ENCODE measurements around the gene MTHFR.
"Not testable (repeated sequence)": the region's sequence is repeated elsewhere in the genome, so short reads cannot be mapped to it uniquely, and the experiment has no call there.

Gene MTHFR

DNA sequence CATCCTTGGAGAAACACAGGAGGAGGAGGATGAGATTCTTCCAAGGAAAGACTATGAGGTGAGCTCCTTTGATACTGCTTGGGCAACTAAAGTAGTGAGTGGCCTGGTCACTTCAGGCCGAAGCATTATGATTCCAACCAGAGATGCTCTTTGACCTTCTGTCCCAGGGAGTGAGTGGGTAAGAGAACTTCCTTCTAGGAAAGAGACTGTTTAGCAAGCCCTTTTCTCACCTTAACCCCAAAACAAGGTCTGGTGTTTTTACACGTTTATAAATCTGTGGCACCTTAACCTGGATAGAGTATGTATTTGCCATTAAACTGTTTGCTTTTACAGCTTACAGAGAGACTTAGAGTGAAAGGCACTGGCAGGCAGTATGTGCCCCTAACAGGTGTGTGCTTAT is 1.4 kb upstream of the MTHFR start:
- peak overlapping the region in 2 of 3 experiments; percentile 29 to 45 for H3K27ac Mint-ChIP-seq
- H3K4me1 Mint-ChIP-seq: peaks cover 52% of the 10 kb centered on the region
- H3K27me3 Mint-ChIP-seq (ENCODE audit: low read depth): no peaks in the 10 kb centered on the region
- H3K9me3 Mint-ChIP-seq: no peaks in the 10 kb centered on the region
- TF ChIP-seq, protein P1, sequence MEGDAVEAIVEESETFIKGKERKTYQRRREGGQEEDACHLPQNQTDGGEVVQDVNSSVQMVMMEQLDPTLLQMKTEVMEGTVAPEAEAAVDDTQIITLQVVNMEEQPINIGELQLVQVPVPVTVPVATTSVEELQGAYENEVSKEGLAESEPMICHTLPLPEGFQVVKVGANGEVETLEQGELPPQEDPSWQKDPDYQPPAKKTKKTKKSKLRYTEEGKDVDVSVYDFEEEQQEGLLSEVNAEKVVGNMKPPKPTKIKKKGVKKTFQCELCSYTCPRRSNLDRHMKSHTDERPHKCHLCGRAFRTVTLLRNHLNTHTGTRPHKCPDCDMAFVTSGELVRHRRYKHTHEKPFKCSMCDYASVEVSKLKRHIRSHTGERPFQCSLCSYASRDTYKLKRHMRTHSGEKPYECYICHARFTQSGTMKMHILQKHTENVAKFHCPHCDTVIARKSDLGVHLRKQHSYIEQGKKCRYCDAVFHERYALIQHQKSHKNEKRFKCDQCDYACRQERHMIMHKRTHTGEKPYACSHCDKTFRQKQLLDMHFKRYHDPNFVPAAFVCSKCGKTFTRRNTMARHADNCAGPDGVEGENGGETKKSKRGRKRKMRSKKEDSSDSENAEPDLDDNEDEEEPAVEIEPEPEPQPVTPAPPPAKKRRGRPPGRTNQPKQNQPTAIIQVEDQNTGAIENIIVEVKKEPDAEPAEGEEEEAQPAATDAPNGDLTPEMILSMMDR (IDR thresholded peaks at IDR 0.05; ENCODE audit: unreplicated experiment in 3 of 3): no peak
- peak overlapping the region; percentile 93 to 97 (median 93) for H3K4me3 Mint-ChIP-seq
- H3K36me3 Mint-ChIP-seq (ENCODE audit: low read depth): peaks cover 29% of the 10 kb centered on the region

DNA sequence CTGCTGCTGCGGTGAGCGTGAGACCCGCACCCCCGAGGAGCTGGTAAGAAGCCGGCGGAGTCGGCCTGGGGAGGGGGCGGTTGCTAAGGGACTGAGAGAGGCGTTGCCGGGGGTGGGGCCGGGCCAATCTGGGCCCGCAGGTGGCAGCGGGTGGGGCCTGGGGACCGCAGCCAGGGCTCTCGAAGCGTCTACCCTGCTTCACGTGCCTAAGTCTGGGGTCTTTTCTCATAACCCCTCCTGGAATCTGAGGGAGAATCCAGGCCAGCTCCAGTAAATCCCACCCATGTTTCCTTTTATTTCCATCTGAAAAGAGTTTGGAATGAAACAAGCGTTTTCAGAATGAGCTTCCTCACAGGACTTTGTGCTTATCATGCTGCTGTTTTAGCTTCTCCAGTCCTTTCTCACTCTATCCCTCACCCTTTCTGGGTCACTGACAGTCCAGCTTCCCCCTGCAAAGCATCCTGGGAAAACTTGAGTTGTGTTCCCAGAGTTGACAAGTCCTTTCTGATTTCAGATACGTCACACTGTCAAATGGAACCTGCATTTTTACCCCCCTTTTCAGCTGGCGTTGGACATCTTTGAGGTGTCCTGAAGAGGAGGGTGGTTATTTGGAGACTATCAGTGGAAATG is 658 bp upstream of the MTHFR start:
- Mint-ChIP-seq H3K4me3 (peak overlapping the region; percentile 93 to 97 (median 93)), H3K27me3 (ENCODE audit: low read depth) (no peaks in the 10 kb centered on the region), H3K27ac (peak overlapping the region; percentile 66 to 93 (median 91)), H3K36me3 (ENCODE audit: low read depth) (peaks cover 22% of the 10 kb centered on the region), H3K9me3 (no peaks in the 10 kb centered on the region), H3K4me1 (peaks cover 56% of the 10 kb centered on the region)
- TF ChIP-seq, protein P1 (IDR thresholded peaks at IDR 0.05; ENCODE audit: unreplicated experiment in 3 of 3): no peak

DNA sequence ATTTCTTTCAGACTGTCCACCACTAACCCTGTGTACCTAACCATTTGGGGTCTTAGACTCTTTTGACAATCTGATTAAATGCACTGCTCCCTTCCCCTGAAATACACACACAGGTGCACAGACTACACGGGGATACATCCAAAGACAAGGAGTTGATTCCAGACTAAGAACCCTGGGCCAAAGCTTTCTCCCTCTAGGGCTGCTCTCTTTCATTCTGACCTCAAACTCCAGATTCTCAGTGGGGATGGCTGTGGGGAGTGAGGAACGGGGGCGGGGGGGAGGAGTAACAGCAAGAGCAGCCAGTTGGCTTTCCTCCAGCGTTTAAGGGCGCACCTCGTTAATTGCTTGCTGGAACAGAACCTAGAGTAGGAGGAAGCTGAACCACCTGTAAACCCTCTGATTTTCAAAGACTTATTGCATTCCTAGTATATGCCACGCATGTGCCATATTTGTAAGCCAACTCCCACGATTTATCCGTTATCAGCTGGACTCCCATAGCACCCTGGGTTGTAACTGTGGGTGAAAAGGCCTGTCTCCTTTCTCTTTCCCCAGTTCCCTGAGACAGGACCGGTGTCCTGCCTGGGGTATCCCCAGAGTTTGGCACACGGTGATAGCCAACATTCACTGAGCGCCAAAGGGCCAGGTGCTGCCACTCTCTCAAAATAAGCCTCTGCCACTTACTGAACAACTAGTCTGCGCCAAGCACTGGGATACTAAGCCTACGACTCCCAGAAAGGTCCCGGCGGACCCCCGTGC is 920 bp downstream of the MTHFR start:
- Mint-ChIP-seq H3K9me3 (no peaks in the 10 kb centered on the region), H3K27ac (peak overlapping the region; percentile 83 to 94 (median 91)), H3K27me3 (ENCODE audit: low read depth) (no peaks in the 10 kb centered on the region), H3K4me3 (peak overlapping the region; percentile 93 to 97 (median 93)), H3K4me1 (peaks cover 56% of the 10 kb centered on the region), H3K36me3 (ENCODE audit: low read depth) (peaks cover 31% of the 10 kb centered on the region)
- TF ChIP-seq, protein P1 (IDR thresholded peaks at IDR 0.05; ENCODE audit: unreplicated experiment in 3 of 3): no peak

DNA sequence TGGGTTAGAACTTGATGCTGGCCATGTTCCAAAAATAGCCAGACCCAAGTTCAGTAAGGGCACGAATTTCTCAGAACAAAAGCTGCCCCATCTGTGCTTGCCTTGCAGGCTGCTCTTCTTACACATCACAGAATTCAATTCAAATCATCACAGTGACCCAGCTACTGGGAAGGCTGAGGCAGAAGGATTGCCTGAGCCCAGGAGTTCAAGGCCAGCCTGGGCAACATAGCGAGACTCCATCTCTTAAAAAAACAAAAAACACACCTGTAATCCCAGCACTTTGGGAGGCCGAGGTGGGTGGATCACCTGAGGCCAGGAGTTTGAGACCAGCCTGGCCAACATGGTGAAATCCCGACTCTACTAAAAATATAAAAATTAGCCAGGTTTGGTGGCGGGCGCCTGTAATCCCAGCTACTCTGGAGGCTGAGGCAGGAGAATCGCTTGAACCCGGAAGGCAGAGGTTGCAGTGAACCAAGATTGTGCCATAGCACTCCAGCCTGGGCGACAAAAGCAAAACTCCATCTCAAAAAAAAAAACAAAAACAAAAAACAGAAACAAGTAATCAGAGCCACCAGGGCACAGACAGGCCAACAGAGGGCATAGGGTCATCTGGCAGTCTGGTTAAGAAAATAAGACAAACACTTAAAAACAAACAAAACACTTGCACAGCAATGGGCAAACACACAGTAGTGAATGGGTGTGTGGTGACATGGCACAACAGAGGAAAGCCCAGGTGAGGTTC is 1.7 kb downstream of the MTHFR start:
- peaks cover 25% of the 10 kb centered on the region for H3K36me3 Mint-ChIP-seq (ENCODE audit: low read depth)
- H3K4me1 Mint-ChIP-seq: peaks cover 56% of the 10 kb centered on the region
- not testable (repeated sequence) for H3K9me3 Mint-ChIP-seq; H3K27me3 Mint-ChIP-seq (ENCODE audit: low read depth)
- H3K4me3 Mint-ChIP-seq: peak overlapping the region; percentile 93 to 97 (median 93)
- peak overlapping the region; percentile 91 to 96 (median 96) for H3K27ac Mint-ChIP-seq

DNA sequence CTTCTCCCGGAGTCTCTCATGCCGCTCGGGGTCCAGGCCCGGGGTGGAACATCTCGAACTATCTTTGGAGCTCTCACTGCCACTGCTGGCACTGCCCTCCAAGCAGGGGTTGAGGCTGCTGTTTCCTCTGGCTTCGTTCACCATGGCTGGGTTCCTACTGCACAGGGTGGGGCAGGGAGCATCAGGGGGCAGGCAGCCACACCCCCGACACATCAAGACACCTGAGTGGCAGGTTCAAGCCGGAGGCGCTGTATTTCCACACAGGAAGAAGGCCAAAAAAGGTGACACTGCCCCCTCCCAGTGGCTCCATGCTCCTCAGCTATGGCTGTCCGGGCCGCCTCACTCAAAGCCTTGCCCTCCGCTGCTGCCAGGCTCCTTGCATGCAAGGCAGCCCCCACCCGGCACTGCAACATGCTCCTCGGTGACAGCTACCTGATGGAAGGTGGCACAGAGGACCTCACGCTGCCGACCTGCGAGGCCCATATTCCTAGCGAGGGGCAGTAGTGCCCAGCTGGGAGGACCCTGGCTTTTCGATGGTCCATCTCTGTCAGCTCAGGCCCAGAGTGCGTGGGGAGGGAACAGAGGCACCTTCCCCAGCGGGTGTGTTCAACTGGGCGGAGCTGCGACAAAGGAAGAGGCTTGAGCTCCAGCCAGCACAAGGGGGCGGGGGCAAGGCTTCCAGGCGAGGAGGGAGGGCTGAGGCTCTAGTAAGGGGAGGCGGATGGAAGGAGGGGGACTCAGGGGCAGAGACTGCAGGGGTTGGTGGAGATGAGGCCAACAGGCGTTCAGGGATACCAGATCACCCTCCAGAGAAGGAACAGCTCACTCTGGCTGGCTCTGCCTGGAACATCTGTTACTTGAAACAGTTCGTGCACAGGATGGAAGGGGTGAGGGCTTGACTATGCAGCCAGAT is 2.5 kb downstream of the MTHFR start:
- Mint-ChIP-seq H3K27ac (peak overlapping the region; percentile 91 to 96 (median 96)), H3K4me1 (peaks cover 51% of the 10 kb centered on the region), H3K9me3 (no peaks in the 10 kb centered on the region), H3K36me3 (ENCODE audit: low read depth) (peaks cover 23% of the 10 kb centered on the region), H3K27me3 (ENCODE audit: low read depth) (no peaks in the 10 kb centered on the region), H3K4me3 (peak overlapping the region; percentile 93 to 97 (median 93))
- TF ChIP-seq, protein P1 (IDR thresholded peaks at IDR 0.05; ENCODE audit: unreplicated experiment in 3 of 3): no peak

All from nephron (organoid).